ENCODE measurements around the gene TTC27. TPM values are rescaled to one million over a fixed set of nuclear protein-coding genes. Genes with fewer than 3 reads are reported as not detected.

Gene TTC27
- total RNA-seq, 2 donors from 2014 or later = 11.9 to 23.2 TPM

GRCh38 chr2:32860385-32860784 lies 232.5 kb downstream of the TTC27 start:
- H3K36me3 ChIP-seq = no peaks in the 10 kb centered on the region
- peaks cover 5 to 17% of the 10 kb centered on the region in 2 donors for H3K4me1 ChIP-seq (ENCODE audit: control insufficient read depth in 1 of 2, low read depth in 2 of 2)
- no peak overlapping the region for H3K27ac ChIP-seq
- TF ChIP-seq CTCF (IDR thresholded peaks at IDR 0.05) = no peak
- H3K27me3 ChIP-seq (replicated peaks; ENCODE audit: insufficient read depth) = no peaks in the 10 kb centered on the region
- no peak overlapping the region for H3K4me3 ChIP-seq
- DNase-seq (ENCODE audit: low spot score) (no peak), ATAC-seq (ENCODE audit: insufficient number of reproducible peaks, low FRiP score, low read depth) (no peak)
- no peaks in the 10 kb centered on the region for H3K9me3 ChIP-seq

GRCh38 chr2:32862269-32863055 lies 234.6 kb downstream of the TTC27 start:
- Histone ChIP-seq H3K36me3 (no peaks in the 10 kb centered on the region), H3K9me3 (no peaks in the 10 kb centered on the region), H3K4me3 (no peak overlapping the region), H3K4me1 (ENCODE audit: control insufficient read depth in 1 of 2, low read depth in 2 of 2) (peaks cover 5 to 23% of the 10 kb centered on the region in 2 donors), H3K27ac (no peak overlapping the region), H3K27me3 (replicated peaks; ENCODE audit: insufficient read depth) (no peaks in the 10 kb centered on the region)
- ATAC-seq (ENCODE audit: insufficient number of reproducible peaks, low FRiP score, low read depth) (no peak), DNase-seq (ENCODE audit: low spot score) (no peak)
- TF ChIP-seq CTCF (IDR thresholded peaks at IDR 0.05) = no peak

- DNase-seq (ENCODE audit: low spot score) (no peak), ATAC-seq (ENCODE audit: insufficient number of reproducible peaks, low FRiP score, low read depth) (no peak)
- no peaks in the 10 kb centered on the region for H3K9me3 ChIP-seq
- H3K4me3 ChIP-seq = no peak overlapping the region
- no peak for TF ChIP-seq CTCF (IDR thresholded peaks at IDR 0.05)
- peaks cover 5 to 23% of the 10 kb centered on the region in 2 donors for H3K4me1 ChIP-seq (ENCODE audit: control insufficient read depth in 1 of 2, low read depth in 2 of 2)
- H3K27ac ChIP-seq = no peak overlapping the region
- no peaks in the 10 kb centered on the region for H3K27me3 ChIP-seq (replicated peaks; ENCODE audit: insufficient read depth)
- no peaks in the 10 kb centered on the region for H3K36me3 ChIP-seq
These were observed 235.5 kb downstream of the TTC27 start for GRCh38 chr2:32863326-32863725.

GRCh38 chr2:32863803-32864202 lies 236.0 kb downstream of the TTC27 start:
- ATAC-seq (ENCODE audit: insufficient number of reproducible peaks, low FRiP score, low read depth) = no peak

More at GRCh38 chr2:32863803-32864202, 236.0 kb downstream of the TTC27 start:
- DNase-seq (ENCODE audit: low spot score) = no peak
- H3K4me1 ChIP-seq (ENCODE audit: control insufficient read depth in 1 of 2, low read depth in 2 of 2) = peaks cover 5 to 23% of the 10 kb centered on the region in 2 donors
- no peak for TF ChIP-seq CTCF (IDR thresholded peaks at IDR 0.05)
- no peak overlapping the region for H3K27ac ChIP-seq
- no peaks in the 10 kb centered on the region for H3K36me3 ChIP-seq
- H3K27me3 ChIP-seq (replicated peaks; ENCODE audit: insufficient read depth) = no peaks in the 10 kb centered on the region
- H3K4me3 ChIP-seq = no peak overlapping the region
- no peaks in the 10 kb centered on the region for H3K9me3 ChIP-seq

Measured in thoracic aorta (tissue), 2 donors.